ENCODE results near the gene SLC16A13.

GRCh38 chr17:7002288-7003047 lies 33.3 kb upstream of the SLC16A13 start:
- no peak for TF ChIP-seq CTCF (conservative IDR thresholded peaks at IDR 0.05)
- no peak for TF ChIP-seq EZH2 (IDR thresholded peaks at IDR 0.05; ENCODE audit: low read depth)

All from PC-9 (cell line).